Activated CD4-positive, alpha-beta T cell treated with anti-CD3 and anti-CD28 coated beads for 48 hours (primary cell): Measurements from ENCODE around the gene ZMAT3.

ENCODE experiments used
- DNase-seq: peaks from one replicate; pipeline ENCODE4 v3.0.0-alpha.2; 2020

Gene ZMAT3

GRCh38 chr3:179021119-179021903, 50.3 kb downstream of the ZMAT3 start:
- DNase-seq: no peak

GRCh38 chr3:179020112-179020511, 51.5 kb downstream of the ZMAT3 start:
- DNase-seq: no peak

DNA sequence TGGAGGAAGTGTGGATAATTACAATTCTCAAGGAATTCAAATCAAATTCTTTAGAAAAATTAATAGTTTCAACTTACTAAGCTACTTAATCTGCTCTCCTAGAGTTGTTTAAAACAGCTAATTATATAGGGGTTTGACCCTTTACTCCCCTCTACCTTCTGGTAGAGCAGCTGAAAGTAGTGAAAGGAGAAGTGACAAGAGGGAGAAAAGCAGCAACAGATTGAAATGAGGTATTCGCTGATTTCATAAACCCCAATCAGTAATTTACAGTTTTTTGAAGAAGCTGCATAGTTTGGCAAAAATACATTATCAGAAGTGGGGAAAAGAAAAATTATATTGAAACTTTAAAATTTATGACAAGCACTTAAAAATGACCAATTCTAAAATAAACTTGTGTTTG, 52.8 kb downstream of the ZMAT3 start:
- DNase-seq: no peak

DNA sequence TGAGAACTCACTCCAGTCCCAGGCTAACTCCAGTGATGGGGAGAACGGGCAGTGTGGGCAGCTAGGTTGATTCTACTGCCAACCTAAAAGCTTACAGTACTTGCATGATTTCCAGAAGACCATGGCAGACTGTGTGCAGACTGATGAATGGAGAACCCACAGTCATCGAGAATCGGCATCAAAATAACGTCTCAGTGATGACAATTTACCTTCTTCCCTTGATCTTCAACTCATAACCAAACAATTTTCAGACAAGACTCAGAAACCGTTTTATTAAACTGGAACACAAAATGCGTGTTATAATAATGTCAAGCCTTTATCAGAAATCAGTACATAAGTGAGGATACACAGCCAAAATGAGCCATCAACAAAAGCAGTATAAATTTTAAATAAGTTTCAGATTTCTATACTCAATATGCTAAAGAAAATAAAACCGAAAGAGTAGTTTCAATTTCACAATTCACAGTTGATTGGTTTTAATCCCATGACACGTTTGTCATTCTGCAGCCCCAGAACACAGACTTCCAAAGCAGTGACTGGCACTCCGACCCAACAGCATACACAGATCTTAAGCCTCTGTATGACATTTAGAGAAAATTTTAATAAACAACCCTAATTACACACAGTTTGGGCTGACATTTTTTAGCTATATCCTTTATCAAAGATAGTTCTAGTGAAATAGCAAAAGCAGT, 54.5 kb downstream of the ZMAT3 start:
- DNase-seq: peak; percentile 16

- peak; percentile 61 for DNase-seq
Measured at GRCh38 chr3:179015551-179016020, 56.0 kb downstream of the ZMAT3 start.

GRCh38 chr3:179005706-179006105, 65.9 kb downstream of the ZMAT3 start:
- DNase-seq: no peak

- no peak for DNase-seq
Measured at GRCh38 chr3:179005213-179005612, 66.4 kb downstream of the ZMAT3 start.

DNA sequence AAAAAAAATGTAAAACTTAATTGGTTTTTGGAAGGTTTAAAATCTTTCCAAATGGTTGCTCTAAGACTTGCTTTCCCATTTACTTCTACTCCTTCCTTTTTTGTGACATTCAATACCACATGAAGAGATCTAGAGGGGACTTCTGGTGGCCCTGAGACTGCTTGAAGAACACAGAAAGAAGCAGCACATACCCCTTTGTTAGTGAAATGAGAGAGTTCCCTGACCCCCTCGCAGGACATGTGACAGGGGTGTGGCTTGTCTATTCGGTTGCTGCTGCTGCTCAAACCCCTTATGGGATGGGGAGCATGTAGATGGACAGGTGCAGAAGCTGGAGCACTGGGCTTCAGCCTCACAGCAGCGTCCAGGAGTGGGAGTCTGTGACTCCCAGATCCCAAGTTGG, 71.0 kb downstream of the ZMAT3 start:
- no peak for DNase-seq

DNA sequence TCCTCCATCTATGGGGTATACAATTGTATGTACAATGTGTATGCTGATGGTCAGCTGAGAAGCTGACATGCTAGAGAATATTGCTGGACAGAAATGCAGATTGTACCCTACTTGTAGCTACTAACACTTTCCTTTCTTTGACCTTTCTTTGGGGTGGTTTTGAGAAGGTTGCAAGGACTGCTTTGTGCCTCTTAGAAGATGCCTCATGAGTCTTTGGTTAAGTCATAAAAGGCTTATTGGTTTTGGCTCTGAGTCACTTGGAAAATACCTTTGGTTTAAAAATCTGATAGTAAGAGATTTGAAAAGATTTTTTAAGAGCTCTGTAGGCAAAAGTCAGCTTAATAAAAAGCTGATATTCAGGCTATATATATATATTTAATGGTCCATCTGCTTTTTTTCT, 71.5 kb downstream of the ZMAT3 start:
- no peak for DNase-seq

DNA sequence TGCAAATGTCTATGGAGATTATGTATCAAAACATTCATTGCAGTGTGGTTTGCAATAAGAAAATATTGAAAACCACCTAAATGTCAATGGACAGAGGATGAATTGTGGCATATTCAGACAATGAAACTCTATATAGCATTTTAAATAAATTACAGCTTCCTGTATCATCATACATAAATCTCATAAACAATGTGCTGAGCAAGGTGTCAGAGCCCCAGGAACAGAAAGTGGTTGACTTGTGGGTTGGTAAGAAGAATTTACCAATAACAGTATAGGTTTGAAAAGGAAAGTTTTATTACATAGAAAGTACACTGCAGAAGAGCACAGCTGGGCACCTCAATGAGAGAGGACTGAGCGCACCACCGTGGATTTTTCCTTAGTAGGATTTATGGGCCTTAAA, 75.2 kb downstream of the ZMAT3 start:
- no peak for DNase-seq

DNA sequence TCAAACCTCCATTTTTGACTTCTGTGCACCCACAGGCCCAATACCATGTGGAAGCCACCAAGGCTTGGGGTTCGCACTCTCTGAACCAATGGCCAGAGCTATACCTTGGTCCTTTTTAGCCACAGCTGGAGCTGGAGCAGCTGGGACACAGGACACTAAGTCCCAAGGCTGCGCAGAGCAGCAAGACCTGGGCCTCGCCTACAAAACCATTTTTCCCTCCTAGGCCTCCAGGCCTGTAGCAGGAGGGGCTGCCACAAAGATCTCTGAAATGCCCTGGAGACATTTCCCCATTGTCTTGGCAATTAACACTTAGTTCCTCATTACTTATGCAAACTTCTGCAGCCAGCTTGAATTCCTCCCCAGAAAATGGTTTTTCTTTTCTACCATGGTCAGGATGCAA, 81.3 kb downstream of the ZMAT3 start:
- DNase-seq: no peak

GRCh38 chr3:178989821-178990220, 81.8 kb downstream of the ZMAT3 start:
- no peak for DNase-seq

DNA sequence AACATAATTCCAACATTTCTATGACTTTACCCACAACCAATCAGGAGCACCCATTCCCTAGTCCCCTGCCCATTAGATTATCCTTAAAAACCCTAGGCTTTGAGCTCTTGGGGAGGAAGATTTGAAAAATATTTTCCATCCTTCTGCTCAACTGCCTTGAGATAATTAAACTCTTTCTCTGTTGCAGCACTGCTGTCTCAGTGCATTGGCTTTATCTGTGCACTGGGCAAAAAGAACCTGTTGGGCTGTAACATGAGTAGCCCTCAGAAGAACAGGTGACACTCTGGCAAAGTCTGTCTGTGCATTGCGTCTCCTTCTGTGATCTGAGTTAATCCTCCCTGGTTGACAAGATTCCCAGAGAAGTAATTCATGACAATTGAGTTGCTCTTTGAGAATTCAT, 83.9 kb downstream of the ZMAT3 start:
- DNase-seq: no peak

GRCh38 chr3:178986456-178986855, 85.2 kb downstream of the ZMAT3 start:
- no peak for DNase-seq

DNA sequence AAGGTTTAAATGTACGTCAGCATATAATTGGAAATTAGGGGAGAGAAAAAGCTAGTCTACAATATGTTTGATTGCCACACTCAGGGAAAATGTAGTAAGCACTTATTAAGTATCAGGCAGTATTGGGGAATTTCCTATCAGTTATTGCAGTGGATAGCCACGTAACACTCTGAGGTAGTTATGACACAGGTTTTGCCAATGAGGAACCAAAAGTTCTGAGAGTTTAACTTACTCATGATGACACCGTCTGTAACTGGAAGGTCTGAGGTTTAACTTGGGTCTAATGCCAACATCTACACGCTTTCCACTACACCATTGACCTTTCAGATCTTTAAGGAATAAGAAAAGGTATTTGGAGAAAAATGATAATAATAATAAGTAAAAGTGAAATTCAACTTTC, 89.5 kb downstream of the ZMAT3 start:
- no peak for DNase-seq

GRCh38 chr3:178975320-178975719, 96.3 kb downstream of the ZMAT3 start:
- no peak for DNase-seq

DNA sequence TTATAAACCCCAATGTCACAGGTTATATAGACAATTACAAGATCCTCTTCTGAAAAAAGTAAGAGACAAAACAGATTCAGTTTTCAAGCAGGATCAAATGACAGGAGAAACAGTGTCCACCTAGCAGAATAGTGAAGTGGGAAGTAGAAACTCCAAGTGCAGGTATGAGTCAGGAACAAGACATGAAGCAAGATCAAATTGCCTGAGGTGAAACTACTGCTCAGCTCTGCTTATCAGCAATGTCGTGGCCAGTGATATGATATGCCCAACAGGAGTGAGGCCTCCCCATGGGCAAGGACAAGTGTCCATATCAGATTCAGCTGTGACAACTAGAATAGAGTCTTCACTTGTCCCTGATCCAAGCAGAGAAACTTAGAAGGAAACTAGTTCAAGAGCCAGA, 100.0 kb downstream of the ZMAT3 start:
- DNase-seq: no peak

GRCh38 chr3:178969004-178969700, 102.5 kb downstream of the ZMAT3 start:
- no peak for DNase-seq
